H1 (cell line): ENCODE measurements around the gene KLHDC8A. TPM values are rescaled to one million over a fixed set of nuclear protein-coding genes. Genes with fewer than 3 reads are reported as not detected.

Experiments
- CTCF ChIA-PET: fragments of 300-600 bp; sonication (Branson Sonifier 250); formaldehyde crosslinking; loops from one replicate; lab custom pipeline; 2021; ENCODE audit not compliant: partially characterized antibody; lab: Charles Lee
- POLR2A ChIA-PET: fragments of 300-600 bp; sonication (Branson Sonifier 250); formaldehyde crosslinking; loops from one replicate; lab custom pipeline; 2021; ENCODE audit warnings: inconsistent platforms; ENCODE audit not compliant: partially characterized antibody; lab: Charles Lee
- DNase-seq, 2 experiments: peaks; one replicate each; pipeline versions ENCODE4 v3.0.0 to v3.0.0-alpha.2; 2010 to 2022; ENCODE audit warnings: low spot score in 2 of 2, low read depth in 1 of 2, mixed read lengths in 1 of 2
- FAIRE-seq: peaks from 2 replicates; lab custom pipeline; 2011; peaks lifted over from hg19 to GRCh38; lab: Jason Lieb, UNC
- H2AFZ ChIP-seq: 2 replicates; pipeline ENCODE4 v1.8.1; 2012; ENCODE audit warnings: low read length, inconsistent platforms
- H2AK5ac ChIP-seq: 2 replicates; pipeline ENCODE4 v1.6.1; 2013; ENCODE audit warnings: low read depth, low read length
- H2BK120ac ChIP-seq: replicated peaks from 2 replicates; pipeline ENCODE3; 2013; ENCODE audit warnings: low read depth, low read length, inconsistent platforms
- H2BK12ac ChIP-seq: 2 replicates; pipeline ENCODE4 v1.6.1; 2013; ENCODE audit warnings: low read depth, low read length
- H2BK15ac ChIP-seq: 2 replicates; pipeline ENCODE4 v1.6.1; 2013; ENCODE audit warnings: low read length
- H2BK20ac ChIP-seq: 2 replicates; pipeline ENCODE4 v1.6.1; 2013; ENCODE audit warnings: low read length
- H2BK5ac ChIP-seq: 2 replicates; pipeline ENCODE4 v1.6.1; 2013; ENCODE audit warnings: low read depth, low read length
- H3K14ac ChIP-seq: 2 replicates; pipeline ENCODE4 v1.6.1; 2013; ENCODE audit warnings: inconsistent platforms; ENCODE audit not compliant: insufficient read length
- H3K18ac ChIP-seq: 2 replicates; pipeline ENCODE4 v1.6.1; 2013; ENCODE audit warnings: low read length; ENCODE audit errors: extremely low read depth
- H3K23ac ChIP-seq: 2 replicates; pipeline ENCODE4 v1.6.1; 2013; ENCODE audit warnings: inconsistent platforms; ENCODE audit not compliant: insufficient read length
- H3K23me2 ChIP-seq: 2 replicates; pipeline ENCODE4 v1.6.1; 2013; ENCODE audit warnings: low read depth, low read length
- H3K27ac ChIP-seq: 2 replicates; pipeline ENCODE4 v1.6.1; 2011; ENCODE audit warnings: low read depth, low read length, inconsistent platforms
- H3K27me3 ChIP-seq, 4 experiments: replicated peaks in 1 of 4; 1 replicate in 1 of 4; 2 replicates in 3 of 4; pipeline versions ENCODE4 v1.6.1 to v1.8.1; 2011 to 2013; ENCODE audit warnings: low read length in 3 of 4, mild to moderate bottlenecking in 3 of 4, inconsistent platforms in 2 of 4, mixed read lengths in 2 of 4, moderate library complexity in 1 of 4; ENCODE audit not compliant: control insufficient read depth in 3 of 4, insufficient read depth in 3 of 4; ENCODE audit errors: extremely low read depth in 1 of 4
- H3K36me3 ChIP-seq, 4 experiments: 2 replicates each; pipeline versions ENCODE4 v1.6.1 to v1.8.1; 2011 to 2013; ENCODE audit warnings: mild to moderate bottlenecking in 4 of 4, low read length in 3 of 4, moderate library complexity in 2 of 4, control low read depth in 1 of 4, inconsistent platforms in 1 of 4; ENCODE audit not compliant: insufficient read depth in 4 of 4, control insufficient read depth in 2 of 4
- H3K4ac ChIP-seq: replicated peaks from 2 replicates; pipeline ENCODE3; 2013; ENCODE audit warnings: low read length, low read depth, mixed read lengths, inconsistent platforms; ENCODE audit not compliant: insufficient read length
- H3K4me1 ChIP-seq, 4 experiments: replicated peaks in 1 of 4; 1 replicate in 1 of 4; 2 replicates in 3 of 4; pipeline versions ENCODE4 v1.6.1 to v1.8.1; 2011 to 2013; ENCODE audit warnings: low read length in 3 of 4, inconsistent platforms in 2 of 4, mixed read lengths in 1 of 4; ENCODE audit not compliant: insufficient read depth in 4 of 4, control insufficient read depth in 3 of 4
- H3K4me2 ChIP-seq, 2 experiments: 2 replicates each; pipeline versions ENCODE4 v1.6.1 to v1.8.1; 2011 to 2013; ENCODE audit warnings: low read depth in 2 of 2, low read length in 2 of 2, control low read depth in 1 of 2, inconsistent platforms in 1 of 2, mild to moderate bottlenecking in 1 of 2; ENCODE audit not compliant: insufficient read depth in 1 of 2
- H3K4me3 ChIP-seq, 4 experiments: fragments of 200-600, 300-600 bp in 1 of 4; sonication (generic), shearing (Covaris generic), sonication (Bioruptor Twin) in 1 of 4; 2 replicates each; pipeline versions ENCODE4 v1.5.1 to v1.8.1; 2011 to 2016; ENCODE audit warnings: low read length in 4 of 4, low read depth in 3 of 4, control low read depth in 2 of 4, inconsistent platforms in 2 of 4, mild to moderate bottlenecking in 2 of 4, mixed read lengths in 1 of 4, moderate library complexity in 1 of 4; ENCODE audit not compliant: insufficient read depth in 2 of 4; ENCODE audit errors: extremely low read depth in 1 of 4
- H3K56ac ChIP-seq: replicated peaks from 2 replicates; pipeline ENCODE3; 2013; ENCODE audit warnings: low read depth, mild to moderate bottlenecking, mixed read lengths, low read length, inconsistent platforms; ENCODE audit not compliant: insufficient read length
- H3K79me1 ChIP-seq: 2 replicates; pipeline ENCODE4 v1.6.1; 2013; ENCODE audit warnings: low read depth, low read length, control low read depth
- H3K79me2 ChIP-seq, 2 experiments: 2 replicates each; pipeline versions ENCODE4 v1.6.1 to v1.8.1; 2012 to 2013; ENCODE audit warnings: low read length in 2 of 2, mild to moderate bottlenecking in 2 of 2, inconsistent platforms in 1 of 2; ENCODE audit not compliant: insufficient read depth in 2 of 2, control insufficient read depth in 1 of 2
- H3K9ac ChIP-seq, 4 experiments: replicated peaks in 1 of 4; 1 replicate in 1 of 4; 2 replicates in 3 of 4; pipeline versions ENCODE4 v1.6.1 to v1.8.1; 2011 to 2013; ENCODE audit warnings: low read depth in 3 of 4, low read length in 3 of 4, control low read depth in 2 of 4, mild to moderate bottlenecking in 2 of 4, moderate library complexity in 2 of 4, inconsistent platforms in 1 of 4; ENCODE audit errors: extremely low read depth in 1 of 4
- H3K9me3 ChIP-seq, 2 experiments: 2 replicates each; pipeline versions ENCODE4 v1.6.1 to v1.8.1; 2012 to 2013; ENCODE audit warnings: mild to moderate bottlenecking in 2 of 2, moderate library complexity in 2 of 2, control low read depth in 1 of 2, inconsistent platforms in 1 of 2, low read depth in 1 of 2, low read length in 1 of 2, mixed read lengths in 1 of 2; ENCODE audit not compliant: insufficient read depth in 2 of 2
- H4K20me1 ChIP-seq, 2 experiments: replicated peaks in 1 of 2; 2 replicates each; pipeline versions ENCODE3 to v1.8.1; 2011 to 2013; ENCODE audit warnings: inconsistent platforms in 2 of 2, low read length in 2 of 2, mild to moderate bottlenecking in 1 of 2; ENCODE audit not compliant: insufficient read depth in 2 of 2, control insufficient read depth in 1 of 2
- H4K5ac ChIP-seq: 2 replicates; pipeline ENCODE4 v1.6.1; 2013; ENCODE audit warnings: low read length, low read depth, mixed read lengths, inconsistent platforms; ENCODE audit not compliant: insufficient read length
- H4K8ac ChIP-seq: 2 replicates; pipeline ENCODE4 v1.8.0; 2013; ENCODE audit warnings: mild to moderate bottlenecking, moderate library complexity, low read length, inconsistent platforms; ENCODE audit not compliant: insufficient read depth; ENCODE audit errors: extremely low read depth
- H4K91ac ChIP-seq: replicated peaks from 2 replicates; pipeline ENCODE3; 2013; ENCODE audit warnings: low read length, mixed read lengths, inconsistent platforms; ENCODE audit not compliant: insufficient read length
- ASH2L ChIP-seq: fragments of 200-600, 300-600 bp; sonication (generic); IDR thresholded peaks from one replicate; pipeline ENCODE4 v1.7.1; 2017; ENCODE audit warnings: low read length
- BACH1 ChIP-seq: IDR thresholded peaks from 2 replicates; pipeline ENCODE4 v1.6.1; 2012; ENCODE audit warnings: low read length, improper control_type of control experiment
- CBX5 ChIP-seq: fragments of 300-800, 300-1000 bp; sonication (generic); IDR thresholded peaks from 2 replicates; pipeline ENCODE4 v1.7.1; 2016; ENCODE audit warnings: antibody characterized with exemption, low read length, low read depth
- CEBPB ChIP-seq: IDR thresholded peaks from 2 replicates; pipeline ENCODE4 v1.6.1; 2012; ENCODE audit warnings: low read depth, low read length
- EZH2 ChIP-seq: fragments of 200-600 bp; sonication (generic); IDR thresholded peaks from 2 replicates; pipeline ENCODE4 v1.7.1; 2012; ENCODE audit warnings: low read depth, mild to moderate bottlenecking, moderate library complexity, low read length, inconsistent platforms; ENCODE audit not compliant: severe bottlenecking
- KDM4A ChIP-seq: IDR thresholded peaks from one replicate; pipeline ENCODE4 v1.7.1; 2012; ENCODE audit warnings: low read depth, mild to moderate bottlenecking, moderate library complexity, low read length, inconsistent platforms; ENCODE audit not compliant: severe bottlenecking
- POU5F1 ChIP-seq: IDR thresholded peaks from 2 replicates; pipeline ENCODE4 v1.6.1; 2011; ENCODE audit warnings: low read depth, mild to moderate bottlenecking, low read length, moderate library complexity
- RNF2 ChIP-seq: fragments of 200-900, 300-1000 bp; sonication (generic); IDR thresholded peaks from 2 replicates; pipeline ENCODE4 v1.7.1; 2016; ENCODE audit warnings: borderline replicate concordance, low read depth, mild to moderate bottlenecking, antibody characterized with exemption, low read length; ENCODE audit not compliant: poor library complexity, severe bottlenecking; ENCODE audit errors: missing control alignments
- SAP30 ChIP-seq: fragments of 300-600 bp; sonication (generic); IDR thresholded peaks from 2 replicates; pipeline ENCODE4 v1.7.1; 2012; ENCODE audit warnings: low read length, moderate library complexity, mild to moderate bottlenecking, inconsistent platforms; ENCODE audit not compliant: insufficient read depth, insufficient replicate concordance
- SIX5 ChIP-seq: IDR thresholded peaks from 2 replicates; pipeline ENCODE4 v1.6.1; 2011; ENCODE audit warnings: mild to moderate bottlenecking, low read depth, low read length
- SP4 ChIP-seq: IDR thresholded peaks from 2 replicates; pipeline ENCODE4 v1.6.1; 2012; ENCODE audit warnings: low read length, inconsistent platforms
- SUZ12 ChIP-seq: fragments of 200-600 bp; sonication (generic); IDR thresholded peaks from 2 replicates; pipeline ENCODE4 v1.6.1; 2012; ENCODE audit warnings: mild to moderate bottlenecking, inconsistent platforms, low read length, moderate library complexity, mixed read lengths
- TCF12 ChIP-seq: IDR thresholded peaks from 2 replicates; pipeline ENCODE4 v1.6.1; 2011; ENCODE audit warnings: low read depth, mild to moderate bottlenecking, low read length
- WGBS, 2 experiments: shearing (Covaris generic) in 1 of 2; methylation state at CpG; one replicate each; pipeline versions ENCODE4 v1.1.6 to v1.1.7; 2013 to 2015; ENCODE audit warnings: low lambda C conversion rate in 2 of 2, mixed read lengths in 2 of 2, inconsistent platforms in 1 of 2, low coverage in 1 of 2, missing lambda C conversion rate in 1 of 2; ENCODE audit not compliant: insufficient replicate concordance in 2 of 2, insufficient coverage in 1 of 2, insufficient read length in 1 of 2; ENCODE audit errors: extremely low coverage in 1 of 2, missing lambda C conversion rate in 1 of 2; 5-methylcytosine and 5-hydroxymethylcytosine counted together
- polyA plus RNA-seq, 7 experiments: library from polyadenylated mRNA; depleted of rRNA in 3 of 7; stranded (reverse) in 5 of 7; unstranded in 2 of 7; fragments of >200 nt in 5 of 7; fragments of 200-250 nt in 2 of 7; gene quantifications; 1 replicate in 5 of 7; 2 replicates in 1 of 7; 4 replicates in 1 of 7; pipeline versions ENCODE4 v1.2.1 to v1.2.3, GENCODE V29; 2011 to 2013; ENCODE audit warnings: missing spikeins in 2 of 7, mixed read lengths in 2 of 7
- total RNA-seq: library from RNA; stranded (reverse); fragmentation: NEBNext Ultra II Directional; extraction: Animal tissue kit (Norgen Biotek cat#: 25700); gene quantifications from 2 replicates; pipeline ENCODE4 v1.2.1, GENCODE V29; 2021

The KLHDC8A gene
- total and polyA plus RNA-seq, 2 of the 8 experiments (the other 6 are each of a cell fraction or from before 2014, with no cell fraction given), result 1.9 to 3.4 TPM

- TF ChIP-seq EZH2 (no peak), SAP30 (no peak), ASH2L (no peak), SP4 (no peak), RNF2 (no peak), BACH1 (no peak), CEBPB (no peak), KDM4A (no peak), TCF12 (no peak), SUZ12 (no peak), POU5F1 (no peak), SIX5 (no peak), CBX5 (no peak)
- Histone ChIP-seq H3K23me2 (peaks cover 2% of the 10 kb centered on the region), H4K20me1 (no peaks in the 10 kb centered on the region), H2AFZ (no peak overlapping the region), H3K4me3 (no peak overlapping the region), H3K9me3 (no peaks in the 10 kb centered on the region), H3K27me3 (no peaks in the 10 kb centered on the region; a peak in 1 of 7 replicates), H2BK120ac (peak overlapping the region; percentile 74), H3K23ac (no peak overlapping the region), H4K8ac (no peak overlapping the region), H3K4me1 (peaks cover 29 to 45% (median 34%) of the 10 kb centered on the region in 4 experiments), H4K5ac (peak overlapping the region; percentile 24), H2BK12ac (peak overlapping the region; percentile 99), H3K79me2 (peaks cover 0 to 6% of the 10 kb centered on the region in 2 experiments; a peak in 1 of 4 replicates), H3K79me1 (no peaks in the 10 kb centered on the region), H3K4me2 (peak overlapping the region in 1 of 2 experiments; percentile 82; a peak in 1 of 4 replicates), H3K4ac (no peak overlapping the region), H4K91ac (peak overlapping the region; percentile 86), H2BK15ac (no peak overlapping the region), H3K14ac (peak overlapping the region; percentile 62), H2BK5ac (peak overlapping the region; percentile 97), H3K18ac (peak overlapping the region; percentile 71), H2AK5ac (peak overlapping the region; percentile 97; the same call in 1 of the 2 replicates), H2BK20ac (peak overlapping the region; percentile 80; the same call in 1 of the 2 replicates), H3K56ac (no peak overlapping the region), H3K9ac (no peak overlapping the region), H3K27ac (peak overlapping the region; percentile 71; the same call in 1 of the 2 replicates), H3K36me3 (peaks cover 10 to 33% (median 21%) of the 10 kb centered on the region in 4 experiments)
- DNase-seq, result no peak
- no peak for FAIRE-seq
- ChIA-PET CTCF (interaction anchor here (16.9 to 67.1 kb wide), 2 partner anchors 19 to 30 kb away, joined by 313 to 2424 read pairs; partner anchors contain the start of gene NUAK2), POLR2A (interaction anchor here (1.0 to 8.8 kb wide), 13 partner anchors 10 to 381 kb away, joined by 3 to 134 read pairs (median 10); partner anchors contain the start of gene NUAK2)
- WGBS, 2 experiments, result 84% methylated on average over 8 of the region's 9 CpGs; no CpG with 5 or more reads in 1 of the 2 experiments
These were observed 56.6 kb downstream of the KLHDC8A start for GRCh38 chr1:205300149-205300548.
